GM23338 (cell line): ENCODE results near the gene SSMEM1. TPM values are rescaled to one million over a fixed set of nuclear protein-coding genes. Genes with fewer than 3 reads are reported as not detected.
"Not testable (repeated sequence)": the region's sequence is repeated elsewhere in the genome, so short reads cannot be mapped to it uniquely, and the experiment has no call there.

ENCODE experiments used
- ATAC-seq: fragments of 200-7000 bp; cut with Tn5 transposase; 3 replicates; pipeline ENCODE4 v1.9.1; 2020
- DNase-seq: peaks from one replicate; pipeline ENCODE4 v3.0.0-alpha.2; 2015; ENCODE audit warnings: low spot score
- H2AFZ ChIP-seq: fragments of 200-600 bp; sonication (generic); 2 replicates; pipeline ENCODE4 v1.8.0; 2016; ENCODE audit warnings: antibody characterized with exemption, mild to moderate bottlenecking, moderate library complexity
- H3F3A ChIP-seq: fragments of 200-600 bp; sonication (generic); replicated peaks from 2 replicates; pipeline ENCODE4 v1.8.0; 2017; ENCODE audit warnings: antibody characterized with exemption, mixed run types, low read depth
- H3K27ac ChIP-seq: fragments of 200-600 bp; sonication (generic); 2 replicates; pipeline ENCODE4 v1.6.1; 2016; ENCODE audit warnings: low read depth
- H3K27me3 ChIP-seq: fragments of 200-600 bp; sonication (generic); 2 replicates; pipeline ENCODE4 v1.8.0; 2016; ENCODE audit warnings: mild to moderate bottlenecking, mixed run types, moderate library complexity; ENCODE audit not compliant: insufficient read depth
- H3K36me3 ChIP-seq: fragments of 200-600 bp; sonication (generic); 2 replicates; pipeline ENCODE4 v1.8.0; 2016; ENCODE audit warnings: mild to moderate bottlenecking; ENCODE audit not compliant: insufficient read depth
- H3K4me1 ChIP-seq: fragments of 200-600 bp; sonication (generic); 2 replicates; pipeline ENCODE4 v1.8.0; 2016; ENCODE audit warnings: mild to moderate bottlenecking, moderate library complexity; ENCODE audit not compliant: insufficient read depth
- H3K4me2 ChIP-seq: fragments of 200-600 bp; sonication (generic); 2 replicates; pipeline ENCODE4 v1.7.1; 2017; ENCODE audit warnings: mixed run types
- H3K4me3 ChIP-seq: fragments of 200-600 bp; sonication (generic); 2 replicates; pipeline ENCODE4 v1.6.1; 2016; ENCODE audit warnings: mixed run types
- H3K79me2 ChIP-seq: fragments of 200-600 bp; sonication (generic); replicated peaks from 2 replicates; pipeline ENCODE4 v1.8.0; 2017; ENCODE audit warnings: mild to moderate bottlenecking; ENCODE audit not compliant: insufficient read depth
- H3K9me2 ChIP-seq: fragments of 200-600 bp; sonication (generic); 2 replicates; pipeline ENCODE4 v1.8.0; 2017; ENCODE audit not compliant: insufficient read depth
- H4K20me1 ChIP-seq: fragments of 200-600 bp; sonication (generic); replicated peaks from 2 replicates; pipeline ENCODE4 v1.8.0; 2017; ENCODE audit warnings: mild to moderate bottlenecking; ENCODE audit not compliant: insufficient read depth
- H3K27ac Mint-ChIP-seq: 2 replicates; pipeline ENCODE4 v1.8.0; 2020; ENCODE audit warnings: inconsistent platforms, mild to moderate bottlenecking, moderate library complexity, mixed read lengths
- H3K27me3 Mint-ChIP-seq: 3 replicates; pipeline ENCODE4 v1.8.0; 2022; ENCODE audit warnings: low read depth, mild to moderate bottlenecking, moderate library complexity, mixed read lengths, inconsistent platforms; ENCODE audit not compliant: insufficient read depth, poor library complexity
- H3K36me3 Mint-ChIP-seq: 3 replicates; pipeline ENCODE4 v1.8.0; 2021; ENCODE audit warnings: low read depth, mild to moderate bottlenecking, inconsistent platforms, moderate library complexity, mixed read lengths
- H3K4me1 Mint-ChIP-seq: 3 replicates; pipeline ENCODE4 v1.8.0; 2020; ENCODE audit warnings: mild to moderate bottlenecking, inconsistent platforms, mixed read lengths
- H3K4me3 Mint-ChIP-seq: 3 replicates; pipeline ENCODE4 v1.8.0; 2021; ENCODE audit warnings: moderate library complexity, mild to moderate bottlenecking, inconsistent platforms, mixed read lengths
- H3K9me3 Mint-ChIP-seq: 3 replicates; pipeline ENCODE4 v1.8.0; 2020; ENCODE audit warnings: moderate library complexity, mild to moderate bottlenecking, inconsistent platforms, mixed read lengths
- CREB1 ChIP-seq: fragments of 250-450 bp; sonication (Bioruptor Pico); IDR thresholded peaks from 2 replicates; pipeline ENCODE4 v1.5.0; 2020; ENCODE audit warnings: low read depth, mild to moderate bottlenecking, moderate library complexity
- EZH2 ChIP-seq: fragments of 200-600 bp; sonication (generic); IDR thresholded peaks from one replicate; pipeline ENCODE4 v1.8.0; 2017; ENCODE audit warnings: antibody characterized with exemption, mild to moderate bottlenecking, low read depth; ENCODE audit not compliant: unreplicated experiment
- EZH2phosphoT487 ChIP-seq: fragments of 200-600 bp; sonication (generic); IDR thresholded peaks from one replicate; pipeline ENCODE4 v1.8.1; 2018; ENCODE audit warnings: antibody characterized with exemption; ENCODE audit not compliant: unreplicated experiment
- NANOG ChIP-seq: IDR thresholded peaks from 2 replicates; pipeline ENCODE4 v1.6.1; 2016; ENCODE audit warnings: antibody characterized with exemption, borderline replicate concordance
- POLR2AphosphoS5 ChIP-seq: IDR thresholded peaks from 2 replicates; pipeline ENCODE4 v1.6.1; 2016; ENCODE audit warnings: antibody characterized with exemption, low read depth
- STAT1 ChIP-seq: IDR thresholded peaks from one replicate; pipeline ENCODE4 v1.6.1; 2016; ENCODE audit warnings: antibody characterized with exemption; ENCODE audit not compliant: unreplicated experiment
- ZNF114 ChIP-seq: fragments of 250-450 bp; sonication (Bioruptor Pico); IDR thresholded peaks from 2 replicates; pipeline ENCODE4 v1.5.0; 2020; ENCODE audit warnings: mild to moderate bottlenecking, moderate library complexity
- ZNF331 ChIP-seq: fragments of 250-450 bp; sonication (Bioruptor Pico); IDR thresholded peaks from 2 replicates; pipeline ENCODE4 v1.5.0; 2020; ENCODE audit warnings: low read depth, mild to moderate bottlenecking, moderate library complexity
- polyA plus RNA-seq: library from polyadenylated mRNA; unstranded; fragments of >200 nt; fragmentation: Nextera tagmentation; extraction: Ambion mirVana; gene quantifications from 2 replicates; pipeline ENCODE4 v1.2.1, GENCODE V29; 2016
- total RNA-seq: library from RNA; depleted of rRNA; stranded (reverse); fragments of >200 nt; shearing (Covaris generic); gene quantifications from 2 replicates; pipeline ENCODE4 v1.2.3, GENCODE V29; 2014
- TF ChIP-seq, protein P1 (sequence below): IDR thresholded peaks from one replicate; pipeline ENCODE4 v1.6.1; 2018; ENCODE audit warnings: antibody characterized with exemption; ENCODE audit not compliant: unreplicated experiment
- TF ChIP-seq, protein P2 (sequence below): IDR thresholded peaks from 2 replicates; pipeline ENCODE4 v1.6.1; 2016; ENCODE audit warnings: antibody characterized with exemption
- TF ChIP-seq, protein P3 (sequence below), 2 experiments: fragments of 200-600 bp in 1 of 2; sonication (generic) in 1 of 2; conservative IDR thresholded peaks; 2 replicates each; pipeline versions ENCODE4 v1.5.1 to v1.6.1; 2016 to 2017; ENCODE audit warnings: antibody characterized with exemption in 2 of 2, low read depth in 2 of 2, mild to moderate bottlenecking in 2 of 2, moderate library complexity in 1 of 2

The SSMEM1 gene
- total and polyA plus RNA-seq, 2 experiments from 2014 or later = not detected

DNA sequence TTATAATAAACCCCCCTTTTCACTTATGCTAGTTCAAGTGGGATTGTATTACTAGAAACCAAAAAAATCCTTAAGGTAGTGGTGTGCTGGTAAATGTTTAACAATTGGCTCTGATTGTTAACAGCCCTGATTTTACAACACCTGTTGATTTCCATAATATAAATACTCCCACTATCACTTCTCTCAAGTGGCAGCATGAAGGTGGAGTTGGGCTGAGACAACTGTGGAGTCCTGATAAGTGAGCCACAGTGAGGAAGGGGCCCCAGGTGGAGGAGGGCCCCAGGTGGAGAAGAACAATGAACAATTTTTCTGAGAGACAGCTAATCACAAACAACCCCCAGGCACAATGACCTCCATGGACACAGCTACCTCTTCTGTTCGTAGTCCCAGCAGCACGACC is 26.4 kb downstream of the SSMEM1 start (continued):
- TF ChIP-seq, protein P1, sequence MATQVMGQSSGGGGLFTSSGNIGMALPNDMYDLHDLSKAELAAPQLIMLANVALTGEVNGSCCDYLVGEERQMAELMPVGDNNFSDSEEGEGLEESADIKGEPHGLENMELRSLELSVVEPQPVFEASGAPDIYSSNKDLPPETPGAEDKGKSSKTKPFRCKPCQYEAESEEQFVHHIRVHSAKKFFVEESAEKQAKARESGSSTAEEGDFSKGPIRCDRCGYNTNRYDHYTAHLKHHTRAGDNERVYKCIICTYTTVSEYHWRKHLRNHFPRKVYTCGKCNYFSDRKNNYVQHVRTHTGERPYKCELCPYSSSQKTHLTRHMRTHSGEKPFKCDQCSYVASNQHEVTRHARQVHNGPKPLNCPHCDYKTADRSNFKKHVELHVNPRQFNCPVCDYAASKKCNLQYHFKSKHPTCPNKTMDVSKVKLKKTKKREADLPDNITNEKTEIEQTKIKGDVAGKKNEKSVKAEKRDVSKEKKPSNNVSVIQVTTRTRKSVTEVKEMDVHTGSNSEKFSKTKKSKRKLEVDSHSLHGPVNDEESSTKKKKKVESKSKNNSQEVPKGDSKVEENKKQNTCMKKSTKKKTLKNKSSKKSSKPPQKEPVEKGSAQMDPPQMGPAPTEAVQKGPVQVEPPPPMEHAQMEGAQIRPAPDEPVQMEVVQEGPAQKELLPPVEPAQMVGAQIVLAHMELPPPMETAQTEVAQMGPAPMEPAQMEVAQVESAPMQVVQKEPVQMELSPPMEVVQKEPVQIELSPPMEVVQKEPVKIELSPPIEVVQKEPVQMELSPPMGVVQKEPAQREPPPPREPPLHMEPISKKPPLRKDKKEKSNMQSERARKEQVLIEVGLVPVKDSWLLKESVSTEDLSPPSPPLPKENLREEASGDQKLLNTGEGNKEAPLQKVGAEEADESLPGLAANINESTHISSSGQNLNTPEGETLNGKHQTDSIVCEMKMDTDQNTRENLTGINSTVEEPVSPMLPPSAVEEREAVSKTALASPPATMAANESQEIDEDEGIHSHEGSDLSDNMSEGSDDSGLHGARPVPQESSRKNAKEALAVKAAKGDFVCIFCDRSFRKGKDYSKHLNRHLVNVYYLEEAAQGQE = no peak
- TF ChIP-seq, protein P2, sequence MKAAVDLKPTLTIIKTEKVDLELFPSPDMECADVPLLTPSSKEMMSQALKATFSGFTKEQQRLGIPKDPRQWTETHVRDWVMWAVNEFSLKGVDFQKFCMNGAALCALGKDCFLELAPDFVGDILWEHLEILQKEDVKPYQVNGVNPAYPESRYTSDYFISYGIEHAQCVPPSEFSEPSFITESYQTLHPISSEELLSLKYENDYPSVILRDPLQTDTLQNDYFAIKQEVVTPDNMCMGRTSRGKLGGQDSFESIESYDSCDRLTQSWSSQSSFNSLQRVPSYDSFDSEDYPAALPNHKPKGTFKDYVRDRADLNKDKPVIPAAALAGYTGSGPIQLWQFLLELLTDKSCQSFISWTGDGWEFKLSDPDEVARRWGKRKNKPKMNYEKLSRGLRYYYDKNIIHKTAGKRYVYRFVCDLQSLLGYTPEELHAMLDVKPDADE = no peak
- TF ChIP-seq POLR2AphosphoS5 (no peak), ZNF331 (CRISPR knock-in tag) (no peak)

DNA sequence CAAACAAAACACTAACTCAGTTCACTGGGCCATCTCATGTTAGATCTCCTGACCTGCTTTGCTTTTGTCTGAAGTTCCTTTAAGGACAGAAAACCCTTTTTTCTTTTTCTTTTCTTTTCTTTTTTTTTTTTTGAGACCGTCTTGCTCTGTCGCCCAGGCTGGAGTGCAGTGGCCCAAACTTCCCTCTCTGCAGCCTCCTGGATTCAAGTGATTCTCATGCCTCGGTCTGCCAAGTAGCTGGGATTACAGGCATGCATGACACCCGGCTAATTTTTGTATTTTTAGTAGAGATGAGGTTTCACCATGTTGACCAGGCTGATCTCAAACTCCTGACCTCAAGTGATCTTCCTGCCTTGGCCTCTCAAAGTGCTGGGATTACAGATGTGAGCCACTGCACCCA is 28.7 kb downstream of the SSMEM1 start:
- not testable (repeated sequence) for ATAC-seq, H3K27me3 ChIP-seq, H3K9me3 Mint-ChIP-seq, H3K36me3 Mint-ChIP-seq, H3K4me3 Mint-ChIP-seq, DNase-seq, H3K4me2 ChIP-seq, H4K20me1 ChIP-seq, H3K27ac ChIP-seq, H3K9me2 ChIP-seq, H3K4me1 ChIP-seq, H3K79me2 ChIP-seq, H3K27ac Mint-ChIP-seq, H3F3A ChIP-seq, H3K36me3 ChIP-seq, H3K4me3 ChIP-seq, H3K27me3 Mint-ChIP-seq, H3K4me1 Mint-ChIP-seq
- peak overlapping the region; percentile 16; the same call in 1 of the 2 replicates for H2AFZ ChIP-seq

DNA sequence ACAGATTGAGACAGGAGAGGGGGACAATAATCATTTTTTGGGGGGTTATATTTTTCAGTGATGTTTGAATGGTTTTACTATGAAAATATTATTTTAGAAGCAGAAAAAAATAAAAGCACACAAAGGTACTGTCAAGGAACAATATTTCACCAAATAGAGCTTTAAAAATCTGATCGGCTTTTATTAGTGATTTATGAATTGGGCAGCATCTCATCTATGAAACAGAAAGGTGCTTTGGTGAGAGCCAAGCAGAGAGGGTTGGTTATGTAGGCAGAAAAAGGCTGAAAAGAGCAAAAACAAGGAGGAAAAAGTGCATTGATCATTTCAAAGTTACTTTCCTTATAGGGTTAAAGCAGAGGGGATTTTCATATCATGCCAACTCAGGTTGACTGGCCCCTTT is 32.6 kb downstream of the SSMEM1 start:
- H4K20me1 ChIP-seq = no peaks in the 10 kb centered on the region
- ATAC-seq = no peak
- TF ChIP-seq EZH2 (no peak), ZNF114 (no peak), ZNF331 (CRISPR knock-in tag) (no peak), EZH2phosphoT487 (no peak), CREB1 (CRISPR knock-in tag) (no peak), STAT1 (no peak), NANOG (no peak)
- TF ChIP-seq, protein P1 = no peak
- TF ChIP-seq, protein P3, sequence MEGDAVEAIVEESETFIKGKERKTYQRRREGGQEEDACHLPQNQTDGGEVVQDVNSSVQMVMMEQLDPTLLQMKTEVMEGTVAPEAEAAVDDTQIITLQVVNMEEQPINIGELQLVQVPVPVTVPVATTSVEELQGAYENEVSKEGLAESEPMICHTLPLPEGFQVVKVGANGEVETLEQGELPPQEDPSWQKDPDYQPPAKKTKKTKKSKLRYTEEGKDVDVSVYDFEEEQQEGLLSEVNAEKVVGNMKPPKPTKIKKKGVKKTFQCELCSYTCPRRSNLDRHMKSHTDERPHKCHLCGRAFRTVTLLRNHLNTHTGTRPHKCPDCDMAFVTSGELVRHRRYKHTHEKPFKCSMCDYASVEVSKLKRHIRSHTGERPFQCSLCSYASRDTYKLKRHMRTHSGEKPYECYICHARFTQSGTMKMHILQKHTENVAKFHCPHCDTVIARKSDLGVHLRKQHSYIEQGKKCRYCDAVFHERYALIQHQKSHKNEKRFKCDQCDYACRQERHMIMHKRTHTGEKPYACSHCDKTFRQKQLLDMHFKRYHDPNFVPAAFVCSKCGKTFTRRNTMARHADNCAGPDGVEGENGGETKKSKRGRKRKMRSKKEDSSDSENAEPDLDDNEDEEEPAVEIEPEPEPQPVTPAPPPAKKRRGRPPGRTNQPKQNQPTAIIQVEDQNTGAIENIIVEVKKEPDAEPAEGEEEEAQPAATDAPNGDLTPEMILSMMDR (conservative IDR thresholded peaks at IDR 0.05; ENCODE audit: low read depth in 2 of 2) = no peak
- TF ChIP-seq, protein P2 = no peak

More for the DNA sequence above, 32.6 kb downstream of the SSMEM1 start:
- H3K27me3 ChIP-seq = no peaks in the 10 kb centered on the region
- no peak overlapping the region for H3K4me3 ChIP-seq
- H3K4me1 ChIP-seq = no peaks in the 10 kb centered on the region
- no peaks in the 10 kb centered on the region for H3K79me2 ChIP-seq
- no peak overlapping the region for H3K27ac ChIP-seq
- H3K9me3 Mint-ChIP-seq = no peaks in the 10 kb centered on the region
- DNase-seq = no peak
- H3K4me3 Mint-ChIP-seq = no peak overlapping the region
- no peak overlapping the region for H3K27ac Mint-ChIP-seq
- no peaks in the 10 kb centered on the region for H3K36me3 Mint-ChIP-seq
- peaks cover 3% of the 10 kb centered on the region for H3K27me3 Mint-ChIP-seq
- no peak overlapping the region for H3K4me2 ChIP-seq
- H3K36me3 ChIP-seq = no peaks in the 10 kb centered on the region
- peak overlapping the region; percentile 8; the same call in 1 of the 2 replicates for H2AFZ ChIP-seq
- H3K4me1 Mint-ChIP-seq = no peaks in the 10 kb centered on the region
- H3F3A ChIP-seq = no peaks in the 10 kb centered on the region
- no peaks in the 10 kb centered on the region for H3K9me2 ChIP-seq
